GM19467 (cell line): ENCODE data around the gene VAT1L.
"Not testable (repeated sequence)": the region's sequence is repeated elsewhere in the genome, so short reads cannot be mapped to it uniquely, and the experiment has no call there.

Source experiments
- ATAC-seq: cut with Tn5 transposase; IDR thresholded peaks from one replicate; pipeline ENCODE4 v1.9.1; 2021; ENCODE audit warnings: mild to moderate bottlenecking, moderate library complexity; ENCODE audit not compliant: unreplicated experiment

The VAT1L gene

GRCh38 chr16:77987810-77988209 is 199.4 kb downstream of the VAT1L start:
- ATAC-seq, result no peak

- ATAC-seq, result no peak
Measured at GRCh38 chr16:77989846-77990245, 201.5 kb downstream of the VAT1L start.

GRCh38 chr16:77991701-77992100 is 203.3 kb downstream of the VAT1L start:
- no peak for ATAC-seq

GRCh38 chr16:77992381-77992780 is 204.0 kb downstream of the VAT1L start:
- not testable (repeated sequence) for ATAC-seq

GRCh38 chr16:77993111-77993985 is 205.0 kb downstream of the VAT1L start:
- no peak for ATAC-seq

GRCh38 chr16:77995843-77996455 is 207.6 kb downstream of the VAT1L start:
- ATAC-seq, result no peak

GRCh38 chr16:77998350-77999023 is 210.1 kb downstream of the VAT1L start:
- ATAC-seq, result no peak

- ATAC-seq, result no peak
Measured at GRCh38 chr16:78001451-78002025, 213.2 kb downstream of the VAT1L start.

- peak; percentile 96 for ATAC-seq
Measured at GRCh38 chr16:78002915-78003538, 214.7 kb downstream of the VAT1L start.

GRCh38 chr16:78004517-78004916 is 216.2 kb downstream of the VAT1L start:
- ATAC-seq, result no peak

GRCh38 chr16:78005881-78006280 is 217.5 kb downstream of the VAT1L start:
- ATAC-seq, result no peak

GRCh38 chr16:78007121-78007520 is 218.8 kb downstream of the VAT1L start:
- ATAC-seq, result no peak

GRCh38 chr16:78022347-78023060 is 234.1 kb downstream of the VAT1L start, which contains the start of gene CLEC3A:
CLEC3A (plus strand) TSS chr16:78022548; CDS start chr16:78022627, 79 bp downstream.
- no peak for ATAC-seq

GRCh38 chr16:78024159-78024558 is 235.8 kb downstream of the VAT1L start:
- no peak for ATAC-seq

- ATAC-seq, result no peak
Measured at GRCh38 chr16:78025631-78026030, 237.3 kb downstream of the VAT1L start.

GRCh38 chr16:78028018-78028417 is 239.7 kb downstream of the VAT1L start:
- no peak for ATAC-seq
